HG03520 (cell line): ENCODE measurements around the gene SARS1.
"Not testable (repeated sequence)": the region's sequence is repeated elsewhere in the genome, so short reads cannot be mapped to it uniquely, and the experiment has no call there.

Experiments used
- ATAC-seq: cut with Tn5 transposase; IDR thresholded peaks from one replicate; pipeline ENCODE4 v1.9.1; 2021; ENCODE audit warnings: mild to moderate bottlenecking, moderate library complexity; ENCODE audit not compliant: unreplicated experiment

SARS1 gene

DNA sequence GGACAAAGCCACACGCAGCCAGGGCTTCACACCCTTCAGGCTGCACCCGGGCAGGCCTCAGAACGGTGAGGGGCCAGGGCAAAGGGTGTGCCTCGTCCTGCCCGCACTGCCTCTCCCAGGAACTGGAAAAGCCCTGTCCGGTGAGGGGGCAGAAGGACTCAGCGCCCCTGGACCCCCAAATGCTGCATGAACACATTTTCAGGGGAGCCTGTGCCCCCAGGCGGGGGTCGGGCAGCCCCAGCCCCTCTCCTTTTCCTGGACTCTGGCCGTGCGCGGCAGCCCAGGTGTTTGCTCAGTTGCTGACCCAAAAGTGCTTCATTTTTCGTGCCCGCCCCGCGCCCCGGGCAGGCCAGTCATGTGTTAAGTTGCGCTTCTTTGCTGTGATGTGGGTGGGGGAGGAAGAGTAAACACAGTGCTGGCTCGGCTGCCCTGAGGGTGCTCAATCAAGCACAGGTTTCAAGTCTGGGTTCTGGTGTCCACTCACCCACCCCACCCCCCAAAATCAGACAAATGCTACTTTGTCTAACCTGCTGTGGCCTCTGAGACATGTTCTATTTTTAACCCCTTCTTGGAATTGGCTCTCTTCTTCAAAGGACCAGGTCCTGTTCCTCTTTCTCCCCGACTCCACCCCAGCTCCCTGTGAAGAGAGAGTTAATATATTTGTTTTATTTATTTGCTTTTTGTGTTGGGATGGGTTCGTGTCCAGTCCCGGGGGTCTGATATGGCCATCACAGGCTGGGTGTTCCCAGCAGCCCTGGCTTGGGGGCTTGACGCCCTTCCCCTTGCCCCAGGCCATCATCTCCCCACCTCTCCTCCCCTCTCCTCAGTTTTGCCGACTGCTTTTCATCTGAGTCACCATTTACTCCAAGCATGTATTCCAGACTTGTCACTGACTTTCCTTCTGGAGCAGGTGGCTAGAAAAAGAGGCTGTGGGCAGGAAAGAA is 61.1 kb downstream of the SARS1 start:
- ATAC-seq: no peak

DNA sequence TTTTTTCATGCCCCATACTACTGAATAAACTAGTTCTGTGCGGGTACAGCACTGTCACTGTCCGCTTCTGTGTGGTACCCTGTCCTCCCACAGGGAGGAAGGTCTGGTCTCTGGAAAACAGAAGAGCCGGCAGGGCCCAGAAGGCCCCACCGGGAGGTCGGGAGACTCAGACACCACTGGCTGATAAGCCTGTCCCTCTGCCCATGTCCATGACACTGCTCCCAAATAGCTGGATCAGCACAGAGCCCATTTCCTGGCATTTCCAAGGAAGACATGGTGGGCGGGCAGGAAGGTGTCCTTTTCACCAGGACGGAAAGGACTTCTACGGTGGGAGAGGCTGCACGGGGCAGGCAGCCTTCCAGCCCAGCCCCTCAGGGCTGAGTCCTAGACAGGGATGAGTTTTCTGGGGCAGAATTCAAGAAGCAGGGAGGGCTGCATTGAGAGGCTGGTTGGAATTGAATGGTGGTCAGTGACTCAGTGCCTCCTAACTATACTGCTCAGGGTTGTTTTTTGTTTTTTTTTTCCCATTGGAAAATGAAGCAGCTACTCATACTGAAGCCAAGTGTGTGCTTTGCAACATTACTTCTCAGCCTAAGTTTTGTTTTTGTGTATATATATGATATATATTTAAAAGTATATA is 62.1 kb downstream of the SARS1 start:
- ATAC-seq: no peak

DNA sequence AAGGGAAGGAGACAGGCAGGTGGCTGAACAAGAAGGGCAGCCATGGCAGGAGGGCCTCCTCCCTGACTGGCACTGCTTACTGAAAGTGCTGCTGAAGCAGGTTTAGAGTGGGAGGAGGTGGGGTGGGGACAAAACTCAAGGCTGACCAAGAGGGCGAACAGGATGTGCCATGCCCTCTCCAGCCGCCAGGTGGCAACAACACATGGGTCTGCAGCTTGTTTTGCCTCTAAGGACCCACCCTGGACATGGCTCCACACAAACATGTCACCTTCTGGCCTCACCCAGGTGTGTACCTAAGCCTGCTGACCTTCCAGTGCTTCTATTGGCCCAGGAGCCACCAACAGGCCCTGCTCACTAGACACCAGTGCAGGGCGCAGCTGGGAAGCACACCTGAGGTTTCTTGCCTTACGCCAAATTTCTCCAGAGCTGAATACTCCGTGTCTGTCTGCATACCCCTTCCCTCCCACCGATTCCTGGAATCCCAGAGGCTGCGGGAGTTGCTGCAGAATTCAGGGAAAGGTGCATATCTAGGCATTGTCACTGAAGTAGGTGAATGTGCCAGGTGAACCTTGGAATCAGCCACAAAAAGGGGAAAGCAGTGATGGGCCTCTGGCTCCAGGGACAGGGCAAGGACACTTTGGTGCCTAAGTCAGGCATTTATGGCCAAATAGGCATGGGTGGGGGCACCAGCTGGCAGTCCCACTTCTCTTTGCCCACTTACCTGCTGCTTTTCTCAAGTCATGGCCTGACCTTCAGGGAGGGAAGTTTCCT is 63.9 kb downstream of the SARS1 start:
- peak; percentile 76 for ATAC-seq

DNA sequence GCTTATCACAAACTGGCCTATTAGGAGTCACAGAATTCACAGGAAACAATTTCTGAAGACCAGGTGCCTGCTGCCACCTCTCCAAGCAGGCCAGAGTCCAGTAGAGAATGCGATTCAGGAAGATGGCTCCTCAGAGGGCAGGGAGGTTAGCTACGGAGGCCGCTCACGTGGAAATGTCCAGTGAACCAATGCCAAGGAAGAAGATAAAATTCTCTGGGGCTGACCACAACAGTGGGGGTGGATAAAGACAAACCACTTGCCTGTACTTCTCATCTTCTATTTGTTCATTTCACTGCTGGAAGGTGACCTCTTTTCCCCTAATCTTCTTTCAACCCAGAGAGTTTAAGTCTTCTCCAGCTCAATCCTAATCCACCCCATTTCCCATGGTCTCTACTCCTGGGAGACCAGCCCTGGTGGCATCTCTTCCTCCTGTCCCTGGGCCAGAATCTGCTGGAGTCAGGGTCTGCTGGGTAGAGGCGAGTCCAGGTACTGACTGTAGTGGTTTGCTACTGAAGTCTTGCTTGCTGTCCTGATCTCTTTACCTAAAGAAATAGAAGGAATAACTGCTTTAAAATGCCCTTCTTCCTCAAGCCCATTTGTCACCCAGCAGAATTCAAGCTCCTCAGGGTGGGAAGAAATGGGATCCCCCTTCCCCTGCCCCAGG is 66.0 kb downstream of the SARS1 start:
- no peak for ATAC-seq

DNA sequence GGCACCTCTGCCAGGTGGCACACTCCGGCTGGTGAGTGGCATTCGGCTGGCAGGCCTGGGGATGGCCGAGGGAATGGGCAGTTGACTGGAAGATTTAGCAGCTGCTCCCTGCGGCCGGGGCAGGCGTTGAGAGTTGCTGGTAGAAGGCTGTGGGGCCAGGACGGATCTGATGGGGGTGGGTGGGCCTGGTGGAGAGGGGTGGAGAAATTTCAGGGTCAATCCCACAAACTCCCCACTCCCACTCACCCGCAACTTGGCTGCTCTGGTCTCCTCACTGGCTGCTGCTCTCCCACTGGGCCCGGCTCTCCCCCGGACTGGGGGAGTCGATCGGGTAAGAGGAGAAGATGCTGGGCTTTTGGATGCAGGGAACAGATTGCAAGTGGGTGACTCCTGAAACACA is 67.1 kb downstream of the SARS1 start:
- no peak for ATAC-seq

DNA sequence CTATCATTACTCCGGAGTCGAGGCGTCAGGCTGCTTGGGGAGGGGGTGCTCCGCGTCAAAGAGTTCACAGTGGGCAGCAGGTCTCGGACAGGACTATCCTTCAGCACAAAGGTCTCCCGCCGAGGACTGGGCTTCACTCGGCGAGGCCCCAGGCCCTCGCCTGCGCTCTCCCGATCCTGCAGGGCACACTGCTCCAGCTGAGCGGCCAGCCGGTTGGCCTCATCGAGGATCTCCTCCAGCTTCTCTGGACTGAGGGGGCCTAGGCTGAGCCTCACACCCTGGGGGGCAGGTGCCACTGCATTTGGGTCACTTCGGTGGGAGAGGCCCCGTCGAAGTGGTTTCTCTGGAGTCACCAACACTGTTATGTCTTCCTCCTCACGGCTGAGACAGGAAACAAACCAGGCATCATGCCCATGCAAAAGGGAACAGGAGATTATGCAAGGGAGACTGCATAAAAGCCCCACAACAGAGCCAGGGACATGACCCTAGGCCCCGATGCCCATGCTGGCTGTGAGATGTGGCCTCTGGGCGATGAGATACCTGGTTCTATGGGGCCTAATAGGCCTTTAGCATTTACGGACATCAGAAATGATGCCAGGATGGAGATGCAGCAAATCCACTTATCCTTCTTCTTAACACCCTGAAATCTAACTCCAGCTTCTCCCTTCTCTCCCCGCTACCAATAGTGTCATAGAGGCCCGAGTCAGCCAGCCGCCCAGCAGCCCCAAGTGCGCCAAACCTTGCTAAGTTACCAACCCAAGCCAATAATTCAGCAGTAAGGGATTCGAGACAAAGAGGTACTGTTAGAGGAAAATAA is 68.2 kb downstream of the SARS1 start:
- ATAC-seq: no peak

DNA sequence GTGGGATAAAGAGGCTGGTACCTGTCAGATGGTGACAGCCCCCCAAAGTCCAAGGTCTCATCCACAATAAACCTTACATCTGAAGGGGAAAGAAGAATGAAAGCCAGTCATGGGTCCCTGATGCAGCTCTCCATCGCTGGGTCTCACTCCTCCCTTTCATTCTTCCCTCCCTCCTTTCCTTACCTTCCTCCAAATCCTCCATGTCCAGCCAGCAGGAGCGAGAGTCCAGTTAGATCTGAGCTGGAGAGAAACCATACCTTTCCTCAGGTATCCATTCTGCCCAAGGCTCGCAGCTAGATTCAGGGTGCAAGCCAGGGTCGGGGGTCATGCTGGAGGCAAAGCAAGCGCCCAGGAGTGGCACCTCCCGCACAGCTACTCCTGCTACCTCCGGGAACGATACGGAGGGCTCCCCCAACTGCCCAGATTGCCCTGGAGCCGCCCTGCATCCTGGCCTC is 68.8 kb downstream of the SARS1 start:
- no peak for ATAC-seq

DNA sequence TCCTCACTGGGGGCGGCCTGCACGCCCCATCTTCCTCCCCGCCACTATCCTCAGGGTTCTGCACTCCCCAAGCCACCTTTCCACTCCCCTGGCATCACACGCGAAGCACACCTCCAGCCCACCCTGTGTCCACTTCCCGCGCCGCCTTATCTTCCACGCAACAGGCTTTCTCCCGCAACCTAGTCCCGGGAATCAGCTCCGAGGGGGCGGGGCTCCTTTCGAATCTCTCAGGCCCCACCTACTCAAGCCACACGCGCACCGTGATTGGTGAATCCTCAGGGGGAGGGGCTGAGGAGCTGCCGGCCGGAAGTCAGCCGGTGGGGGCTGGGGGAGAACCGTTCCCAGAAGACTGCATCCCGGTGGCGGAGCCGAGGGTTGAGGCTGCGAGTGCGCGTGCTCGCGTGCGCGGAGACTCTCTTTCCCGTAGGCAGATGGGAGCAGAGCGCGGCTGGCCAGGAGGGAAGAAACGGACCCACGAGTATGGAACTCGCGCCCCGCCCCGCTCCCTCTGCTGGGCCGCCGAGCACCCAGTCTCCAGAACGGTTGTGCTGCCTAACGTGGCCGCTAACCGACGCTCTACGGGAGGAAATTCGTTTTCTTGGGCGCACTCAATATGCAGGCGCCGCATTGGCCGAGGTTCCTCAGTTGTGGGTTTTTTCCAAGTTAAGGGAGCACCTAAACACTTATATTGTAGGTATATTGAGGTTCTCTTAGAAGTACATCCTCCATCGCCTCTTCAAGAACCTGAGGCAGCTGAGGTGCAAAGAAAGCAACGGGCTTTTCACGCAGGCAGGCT is 69.4 kb downstream of the SARS1 start, which contains the start of gene PSRC1:
TSS of gene PSRC1 (minus strand) at position 194 of the 796 bp plus-strand sequence.
- ATAC-seq: peak; percentile 86

DNA sequence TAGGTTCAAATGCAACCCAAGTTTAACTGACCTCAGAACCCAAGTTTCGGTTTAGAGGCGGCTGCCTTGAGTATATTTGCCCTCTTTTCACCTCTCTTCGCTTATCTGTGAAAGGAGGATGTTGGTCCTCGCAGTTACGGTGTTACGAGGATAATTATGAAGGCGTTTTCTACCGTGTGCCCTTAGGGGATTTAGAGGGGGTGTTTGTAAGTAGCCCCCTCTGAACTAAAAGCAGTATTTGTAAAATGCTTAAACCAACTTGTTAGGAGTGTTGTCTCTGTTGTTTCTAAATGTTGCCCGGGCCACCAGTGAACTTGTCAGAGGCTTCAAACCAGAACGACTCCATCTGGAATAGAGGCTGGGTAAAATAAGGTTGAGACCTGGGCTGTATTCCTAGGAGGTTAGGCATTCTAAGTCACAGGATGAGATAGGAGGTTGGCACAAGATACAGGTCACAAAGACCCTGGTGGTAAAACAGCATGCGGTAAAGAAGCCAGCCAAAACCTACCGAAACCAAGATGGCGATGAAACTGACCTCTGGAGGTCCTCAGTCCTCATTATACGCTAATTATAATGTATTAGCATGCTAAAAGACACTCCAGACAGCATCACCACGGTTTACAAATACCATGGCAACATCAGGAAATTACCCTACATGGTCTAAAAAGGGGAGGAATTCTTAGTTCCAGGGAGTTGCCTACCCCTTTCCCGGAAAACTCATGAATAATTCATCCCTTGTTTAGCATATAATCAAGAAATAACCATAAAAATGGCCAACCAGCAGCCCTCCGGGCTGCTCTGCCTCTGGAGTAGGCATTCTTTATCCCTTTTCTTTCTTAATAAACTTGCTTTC is 70.3 kb downstream of the SARS1 start:
- ATAC-seq: peak; percentile 21

DNA sequence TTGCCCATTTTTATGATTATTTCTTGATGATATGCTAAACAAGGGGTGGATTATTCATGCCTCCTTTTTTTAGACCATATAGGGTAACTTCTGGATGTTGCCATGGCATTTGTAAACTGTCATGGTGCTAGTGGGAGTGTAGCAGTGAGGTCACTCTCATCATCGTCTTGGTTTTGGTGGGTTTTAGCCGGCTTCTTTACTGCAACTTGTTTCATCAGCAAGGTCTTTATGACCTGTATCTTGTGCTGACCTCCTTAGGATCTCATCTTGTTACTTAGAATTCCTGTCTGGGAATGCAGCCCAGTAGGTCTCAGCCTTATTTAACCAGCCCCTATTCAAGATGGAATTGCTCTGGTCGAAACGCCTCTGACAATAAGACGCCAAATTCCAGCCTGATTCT is 73.0 kb downstream of the SARS1 start:
- ATAC-seq: not testable (repeated sequence)
